Vagina (tissue), 2 donors: ENCODE measurements around the gene VWA3B. TPM values are rescaled to one million over a fixed set of nuclear protein-coding genes. Genes with fewer than 3 reads are reported as not detected.
A peak's percentile ranks its signal among the peaks of the same experiment; 100 is the strongest.

Experiments used
- DNase-seq, 2 donors: peaks; one replicate each; pipeline ENCODE4 v3.0.0-alpha.2; 2017; ENCODE audit errors: extremely low spot score in 2 of 2
- H3K27ac ChIP-seq: fragments of 200-600 bp; sonication (generic); one replicate; pipeline ENCODE4 v1.5.1; 2019
- H3K27me3 ChIP-seq: fragments of 200-600 bp; sonication (generic); one replicate; pipeline ENCODE4 v1.5.1; 2019
- H3K36me3 ChIP-seq, 2 donors: fragments of 200-600 bp; sonication (generic); one replicate each; pipeline ENCODE4 v1.5.1; 2017 to 2019
- H3K4me1 ChIP-seq: fragments of 200-600 bp; sonication (generic); one replicate; pipeline ENCODE4 v1.5.1; 2019
- H3K4me3 ChIP-seq, 2 donors: fragments of 200-600 bp; sonication (generic); 1 replicate in 1 of 2; 2 replicates in 1 of 2; pipeline ENCODE4 v1.5.1; 2016 to 2019
- H3K9me3 ChIP-seq: fragments of 200-600 bp; sonication (generic); one replicate; pipeline ENCODE4 v1.5.1; 2019
- POLR2A ChIP-seq, 2 donors: fragments of 450-650 bp; IDR thresholded peaks; one replicate each; pipeline ENCODE4 v1.6.1; 2017; ENCODE audit warnings: antibody characterized with exemption in 2 of 2, mild to moderate bottlenecking in 2 of 2, moderate library complexity in 2 of 2
- POLR2AphosphoS5 ChIP-seq, 2 donors: sonication (generic); formaldehyde crosslinking; IDR thresholded peaks; one replicate each; pipeline ENCODE4 v1.9.0; 2017; ENCODE audit warnings: antibody characterized with exemption in 2 of 2, mild to moderate bottlenecking in 2 of 2, low read depth in 1 of 2; ENCODE audit not compliant: insufficient read depth in 1 of 2
- intact Hi-C: fragments of 100-400 bp; cut with DNase I; formaldehyde crosslinking; loops from one replicate; pipeline ENCODE4 v1.15.1; 2023
- total RNA-seq: library from RNA; depleted of rRNA; stranded (reverse); fragments of >200 nt; gene quantifications from one replicate; pipeline ENCODE4 v1.2.3, GENCODE V29; 2016
- TF ChIP-seq, protein P1 (sequence below), 3 experiments: fragments of 450-650 bp in 2 of 3; fragments of 200-600 bp in 1 of 3; sonication (generic) in 1 of 3; IDR thresholded peaks; one replicate each; pipeline ENCODE4 v1.5.1; 2017 to 2019; ENCODE audit warnings: antibody characterized with exemption in 3 of 3, mild to moderate bottlenecking in 2 of 3, moderate library complexity in 2 of 3

VWA3B gene, protein sequence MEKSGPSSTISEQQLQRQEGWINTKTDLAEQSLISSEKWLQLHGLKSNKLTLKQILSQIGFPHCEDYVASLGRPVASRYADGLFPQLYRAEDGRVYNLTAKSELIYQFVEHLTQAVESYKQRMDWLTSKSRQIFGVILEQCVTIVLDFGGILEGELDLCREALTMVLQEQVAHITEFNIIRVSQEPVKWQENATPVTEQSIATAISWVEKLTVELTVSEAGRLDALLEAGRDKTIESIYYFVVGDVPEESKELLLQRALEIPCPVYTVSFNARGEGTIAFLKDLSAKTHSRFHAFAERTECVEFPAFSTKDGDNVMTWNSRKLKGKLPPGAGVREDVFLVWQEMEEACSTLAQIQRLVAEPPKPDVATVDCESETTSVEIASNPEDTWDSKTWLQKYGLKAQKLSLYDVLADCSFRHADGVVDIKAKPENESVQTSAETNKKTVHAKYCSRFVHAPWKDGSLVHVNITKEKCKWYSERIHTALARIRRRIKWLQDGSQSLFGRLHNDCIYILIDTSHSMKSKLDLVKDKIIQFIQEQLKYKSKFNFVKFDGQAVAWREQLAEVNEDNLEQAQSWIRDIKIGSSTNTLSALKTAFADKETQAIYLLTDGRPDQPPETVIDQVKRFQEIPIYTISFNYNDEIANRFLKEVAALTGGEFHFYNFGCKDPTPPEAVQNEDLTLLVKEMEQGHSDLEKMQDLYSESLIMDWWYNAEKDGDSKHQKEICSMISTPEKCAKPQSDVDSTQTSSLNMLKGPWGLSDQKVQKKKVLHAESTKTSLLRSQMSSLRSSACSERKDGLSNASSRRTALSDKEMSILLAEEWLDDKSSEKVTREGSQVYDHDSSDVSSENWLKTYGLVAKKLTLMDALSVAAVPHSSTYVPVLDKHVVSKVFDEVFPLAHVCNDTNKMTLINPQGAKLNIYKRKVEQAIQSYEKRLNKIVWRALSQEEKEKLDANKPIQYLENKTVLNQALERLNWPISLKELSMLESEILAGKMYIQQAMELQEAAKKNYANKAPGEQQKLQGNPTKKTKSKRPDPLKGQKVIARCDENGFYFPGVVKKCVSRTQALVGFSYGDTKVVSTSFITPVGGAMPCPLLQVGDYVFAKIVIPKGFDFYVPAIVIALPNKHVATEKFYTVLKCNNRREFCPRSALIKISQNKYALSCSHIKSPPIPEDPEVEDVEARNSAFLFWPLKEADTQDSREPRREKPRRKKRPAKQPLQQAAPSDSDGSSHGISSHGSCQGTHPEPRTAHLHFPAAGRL (N-terminal part only)
- not detected for total RNA-seq

DNA sequence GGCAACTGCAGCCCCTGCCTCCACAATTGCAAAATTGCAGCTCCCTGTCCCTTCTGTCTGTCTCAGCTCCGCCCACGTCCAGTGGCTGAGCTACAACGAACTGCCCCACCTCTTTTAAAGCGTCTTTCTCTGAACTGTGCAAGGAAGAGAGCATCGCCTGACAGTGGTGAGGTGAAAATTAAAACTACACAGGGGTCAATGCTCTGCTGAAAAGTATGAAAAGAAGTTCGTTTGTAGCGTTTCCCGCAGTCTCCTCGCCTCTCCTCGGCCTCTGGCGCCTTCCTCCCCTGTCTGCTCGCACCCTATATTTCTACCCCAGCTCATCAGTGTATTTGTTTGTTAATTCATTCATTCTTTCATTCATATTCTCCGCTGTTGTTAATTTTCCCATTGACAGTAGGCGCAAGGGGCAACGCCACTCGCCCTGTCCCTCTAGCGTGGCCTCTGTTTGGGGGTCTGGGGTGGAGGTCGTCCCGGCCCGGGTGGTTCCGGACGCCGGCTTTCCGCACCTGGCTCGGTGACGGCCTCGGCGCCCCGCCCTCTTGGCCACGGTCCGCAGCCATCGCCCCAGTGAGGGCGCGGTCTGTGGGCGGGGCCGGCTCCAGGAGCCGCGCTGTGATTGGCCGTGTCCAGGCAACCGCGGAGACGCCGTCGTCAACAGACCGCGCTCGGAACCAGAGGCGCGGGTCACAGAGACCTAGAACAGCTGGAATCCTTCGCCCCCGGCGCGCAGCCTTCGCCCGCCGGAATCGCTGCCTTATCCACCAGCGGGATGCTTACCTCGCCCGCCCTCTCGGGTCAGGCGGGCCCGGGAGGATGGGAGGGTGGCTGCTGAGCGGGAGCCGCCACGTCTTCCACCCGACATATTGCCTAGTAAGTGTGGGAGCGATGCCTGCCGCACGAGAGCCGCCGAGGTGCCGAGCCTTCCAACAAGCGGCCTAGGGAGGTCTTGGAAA is at the start of gene VWA3B:
Gene VWA3B (plus strand): TSS at position 677 of the 956 bp plus-strand sequence. CDS start 5,926 bp downstream, outside the sequence.
- no peak for DNase-seq
- intact Hi-C loops = no loop called here

DNA sequence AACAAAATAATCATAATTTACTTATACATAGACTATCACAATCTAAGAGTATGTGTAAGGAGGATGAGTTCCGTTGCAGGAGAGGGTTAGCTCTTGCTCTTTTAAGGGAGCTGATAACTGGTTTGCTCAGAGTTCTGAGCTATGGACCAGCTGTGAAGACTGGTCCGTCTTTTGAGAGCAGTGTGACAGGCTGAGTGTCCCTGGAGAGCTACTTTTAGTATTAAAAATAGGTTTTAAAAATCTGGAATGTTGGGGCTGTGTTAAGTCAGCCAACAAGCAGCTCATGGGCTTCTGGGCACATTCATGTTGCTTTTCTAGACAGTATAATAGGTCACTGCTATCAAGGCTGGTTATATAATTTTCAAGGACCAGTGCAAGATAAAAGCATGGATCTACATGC is 49.8 kb upstream of the VWA3B start:
- H3K4me3 ChIP-seq = no peak overlapping the region
- H3K27ac ChIP-seq = no peak overlapping the region
- no peaks in the 10 kb centered on the region for H3K27me3 ChIP-seq
- TF ChIP-seq POLR2AphosphoS5 (IDR thresholded peaks at IDR 0.05; ENCODE audit: insufficient read depth in 1 of 2, low read depth in 1 of 2) (no peak), POLR2A (IDR thresholded peaks at IDR 0.05) (no peak)
- TF ChIP-seq, protein P1, sequence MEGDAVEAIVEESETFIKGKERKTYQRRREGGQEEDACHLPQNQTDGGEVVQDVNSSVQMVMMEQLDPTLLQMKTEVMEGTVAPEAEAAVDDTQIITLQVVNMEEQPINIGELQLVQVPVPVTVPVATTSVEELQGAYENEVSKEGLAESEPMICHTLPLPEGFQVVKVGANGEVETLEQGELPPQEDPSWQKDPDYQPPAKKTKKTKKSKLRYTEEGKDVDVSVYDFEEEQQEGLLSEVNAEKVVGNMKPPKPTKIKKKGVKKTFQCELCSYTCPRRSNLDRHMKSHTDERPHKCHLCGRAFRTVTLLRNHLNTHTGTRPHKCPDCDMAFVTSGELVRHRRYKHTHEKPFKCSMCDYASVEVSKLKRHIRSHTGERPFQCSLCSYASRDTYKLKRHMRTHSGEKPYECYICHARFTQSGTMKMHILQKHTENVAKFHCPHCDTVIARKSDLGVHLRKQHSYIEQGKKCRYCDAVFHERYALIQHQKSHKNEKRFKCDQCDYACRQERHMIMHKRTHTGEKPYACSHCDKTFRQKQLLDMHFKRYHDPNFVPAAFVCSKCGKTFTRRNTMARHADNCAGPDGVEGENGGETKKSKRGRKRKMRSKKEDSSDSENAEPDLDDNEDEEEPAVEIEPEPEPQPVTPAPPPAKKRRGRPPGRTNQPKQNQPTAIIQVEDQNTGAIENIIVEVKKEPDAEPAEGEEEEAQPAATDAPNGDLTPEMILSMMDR (IDR thresholded peaks at IDR 0.05) = no peak
- intact Hi-C loops = no loop called here
- no peaks in the 10 kb centered on the region for H3K36me3 ChIP-seq
- DNase-seq = no peak
- H3K9me3 ChIP-seq = no peaks in the 10 kb centered on the region
- H3K4me1 ChIP-seq = no peaks in the 10 kb centered on the region

More for the DNA sequence above, at the start of gene VWA3B:
- no peak for TF ChIP-seq POLR2AphosphoS5 (IDR thresholded peaks at IDR 0.05; ENCODE audit: insufficient read depth in 1 of 2, low read depth in 1 of 2)
- TF ChIP-seq, protein P1 (IDR thresholded peaks at IDR 0.05) = no peak
- no peak for TF ChIP-seq POLR2A (IDR thresholded peaks at IDR 0.05)
- Histone ChIP-seq H3K27ac (no peak within 1 kb of the TSS), H3K9me3 (no peaks in the 10 kb centered on the region), H3K36me3 (no peaks in the 10 kb centered on the region), H3K4me1 (peaks cover 17% of the 10 kb centered on the region), H3K4me3 (peak within 1 kb of the TSS; percentile 36 to 41), H3K27me3 (no peaks in the 10 kb centered on the region)

- no peaks in the 10 kb centered on the region for H3K36me3 ChIP-seq
- H3K27ac ChIP-seq = no peak overlapping the region
- no peak for DNase-seq
- intact Hi-C loops = no loop called here
- TF ChIP-seq, protein P1 (IDR thresholded peaks at IDR 0.05) = no peak
- TF ChIP-seq POLR2A (IDR thresholded peaks at IDR 0.05) (no peak), POLR2AphosphoS5 (IDR thresholded peaks at IDR 0.05; ENCODE audit: insufficient read depth in 1 of 2, low read depth in 1 of 2) (no peak)
- no peaks in the 10 kb centered on the region for H3K27me3 ChIP-seq
- no peak overlapping the region for H3K4me3 ChIP-seq
- no peaks in the 10 kb centered on the region for H3K9me3 ChIP-seq
- H3K4me1 ChIP-seq = no peaks in the 10 kb centered on the region
Observed at GRCh38 chr2:98037666-98038336, 49.2 kb upstream of the VWA3B start.
